Measurements from ENCODE around the gene POLG2. TPM values are rescaled to one million over a fixed set of nuclear protein-coding genes. Genes with fewer than 3 reads are reported as not detected.

The POLG2 gene
- total RNA-seq, 2 experiments from 2014 or later = 34.7 to 35.2 TPM

Other genes with a start within 250 kb of the POLG2 start
- 10 to 100 TPM; 10.5 to 12.4 TPM for gene TEX2, start 233.8 kb downstream of the POLG2 start, total RNA-seq
- gene PECAM1, start 106.2 kb downstream of the POLG2 start, total RNA-seq = 1 to 10 TPM; 1.1 to 1.7 TPM
- gene MILR1, start 47.9 kb downstream of the POLG2 start, total RNA-seq = under 1 TPM; 0.35 to 0.80 TPM
- gene DDX5, start 9.2 kb upstream of the POLG2 start, total RNA-seq = 100 to 1,000 TPM; 713 to 732 TPM
- gene CEP95, start 9.9 kb upstream of the POLG2 start, total RNA-seq = 10 to 100 TPM; 47.7 to 48.5 TPM
- 10 to 100 TPM; 14.6 to 14.8 TPM for gene SMURF2, start 165.3 kb upstream of the POLG2 start, total RNA-seq